GM12801 (cell line): ENCODE data around the gene KLK13.

ENCODE experiments used
- CTCF ChIP-seq: IDR thresholded peaks from one replicate; pipeline ENCODE4 v1.5.1; 2011; ENCODE audit warnings: control low read depth; ENCODE audit not compliant: insufficient read length; ENCODE audit errors: extremely low read depth

The KLK13 gene

GRCh38 chr19:51082611-51083010 lies 17.7 kb upstream of the KLK13 start, which contains the start of gene KLK14:
Gene KLK14 (minus strand): TSS chr19:51082887. CDS start chr19:51082614, 273 bp downstream.
- TF ChIP-seq CTCF: no peak

DNA sequence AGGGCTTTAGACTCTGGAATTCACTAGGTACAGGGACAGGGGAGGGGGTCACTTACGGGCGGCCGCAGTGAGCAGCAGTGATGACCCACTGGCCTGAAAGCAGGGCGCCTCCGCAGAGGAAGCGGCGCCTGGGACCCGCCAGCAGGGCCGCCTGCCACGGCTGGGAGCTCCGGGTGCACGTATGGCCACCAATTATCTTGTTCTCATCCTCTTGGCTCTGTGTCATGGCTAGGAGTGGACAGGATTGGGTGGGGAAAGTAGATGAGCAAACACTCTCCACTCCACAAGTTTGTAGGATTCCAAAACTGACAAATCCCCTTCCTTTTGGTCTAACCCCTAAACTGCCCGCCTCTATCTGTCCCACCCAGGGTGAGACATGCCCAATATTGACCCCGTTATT lies 16.6 kb upstream of the KLK13 start:
- no peak for TF ChIP-seq CTCF

DNA sequence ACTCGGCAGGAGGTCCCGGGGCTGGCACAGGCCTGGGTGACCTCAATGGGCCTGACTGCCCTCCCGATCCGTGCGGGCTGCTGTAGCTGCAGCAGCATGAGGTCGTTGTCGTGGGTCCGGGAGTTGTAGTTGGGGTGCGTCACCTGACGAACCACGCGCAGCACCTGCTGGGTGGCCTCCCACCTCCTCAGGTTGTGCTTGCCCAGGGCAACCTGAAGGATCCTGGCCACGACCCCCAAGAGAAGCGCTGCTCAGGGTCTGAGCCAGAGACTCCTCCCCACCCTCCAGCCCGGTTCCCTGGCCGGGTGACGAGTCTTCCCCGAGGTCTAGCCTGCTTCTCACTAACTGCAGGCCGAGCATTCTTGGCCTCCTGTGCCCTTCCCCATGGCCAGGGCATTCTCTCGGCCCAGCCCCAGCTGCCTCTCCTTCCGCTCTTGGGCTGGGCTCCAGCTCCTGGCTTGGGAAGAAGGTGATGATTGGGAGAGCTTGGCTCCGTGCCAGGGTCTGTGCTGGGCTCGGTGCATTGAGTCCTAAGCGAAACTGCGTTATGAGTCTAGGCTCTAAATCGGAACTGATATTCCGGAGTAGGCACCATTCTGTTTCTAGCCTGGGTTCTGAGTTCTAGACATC lies 14.7 kb upstream of the KLK13 start:
- no peak for TF ChIP-seq CTCF

DNA sequence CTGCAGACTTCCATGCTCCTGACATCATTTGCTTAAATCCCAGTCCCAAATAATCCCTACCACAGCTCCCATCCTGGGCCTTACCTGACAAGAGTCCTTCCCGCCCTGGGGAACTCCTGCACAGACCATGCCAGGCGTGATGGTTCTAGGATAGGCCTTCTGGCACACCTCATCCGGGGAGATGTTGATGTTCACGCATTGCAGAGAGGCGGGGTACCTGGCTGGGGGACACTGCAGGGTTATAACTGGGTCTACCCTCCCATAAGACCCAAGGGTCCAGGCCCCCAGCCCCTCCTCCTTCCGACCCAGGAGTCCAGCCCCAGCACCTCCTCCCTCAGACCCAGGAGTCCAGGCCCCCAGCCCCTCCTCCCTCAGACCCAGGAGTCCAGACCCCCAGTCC lies 13.8 kb upstream of the KLK13 start:
- no peak for TF ChIP-seq CTCF

DNA sequence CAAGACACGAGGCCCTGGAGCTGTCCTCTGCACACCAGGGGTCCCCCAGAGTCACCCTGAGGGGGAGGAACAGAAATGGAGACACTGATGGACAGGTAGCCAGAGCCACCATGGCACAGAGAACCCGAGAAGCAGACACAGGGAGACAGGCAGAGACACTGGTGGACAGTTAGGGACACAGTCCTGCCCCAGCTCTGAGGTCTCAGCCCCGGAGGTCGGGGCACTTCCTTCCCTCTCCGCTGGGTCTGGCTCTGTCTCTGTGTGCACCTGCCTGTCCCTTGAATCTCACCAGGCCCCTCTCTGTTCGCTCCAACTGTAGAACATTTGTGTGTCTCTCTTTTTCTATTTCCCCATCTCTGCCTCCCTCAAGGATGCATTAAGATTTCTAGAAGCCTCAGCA lies 13.2 kb upstream of the KLK13 start:
- TF ChIP-seq CTCF: no peak

DNA sequence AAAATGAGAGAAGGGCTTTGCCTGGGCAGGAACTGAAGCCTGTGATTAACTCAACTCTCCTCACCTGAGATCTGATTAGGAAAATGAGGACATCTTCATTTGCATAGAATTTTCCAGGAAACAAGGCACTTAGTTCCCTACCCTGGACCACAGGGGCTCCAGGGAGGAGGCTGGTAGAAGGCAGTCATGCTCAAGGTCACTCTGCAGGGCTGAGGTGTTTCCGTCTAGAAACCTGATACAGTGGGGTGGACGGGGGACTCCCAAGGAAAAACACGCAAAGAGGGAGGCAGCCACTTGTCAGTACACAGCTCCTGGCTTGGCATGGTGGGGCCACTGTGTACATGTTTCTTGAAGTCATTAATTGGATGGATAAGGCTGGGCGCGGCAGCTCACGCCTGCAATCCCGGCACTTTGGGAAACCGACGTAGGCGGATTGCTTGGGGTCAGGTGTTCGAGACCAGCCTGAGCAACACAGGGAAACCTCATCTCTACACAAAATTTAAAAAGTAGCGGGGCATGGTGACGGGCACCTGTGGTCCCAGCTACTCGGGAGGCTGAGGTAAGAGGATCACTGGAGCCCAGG lies 11.8 kb upstream of the KLK13 start:
- no peak for TF ChIP-seq CTCF

- TF ChIP-seq CTCF: no peak
Measured at GRCh38 chr19:51075998-51076397, 11.1 kb upstream of the KLK13 start.
